MM.1S (cell line): ENCODE results near the gene RNF180.

Source experiments
- EZH2 ChIP-seq: fragments of 300-600 bp; sonication (generic); optimal IDR thresholded peaks from 2 replicates; pipeline ENCODE3; 2017; ENCODE audit warnings: low read depth, mild to moderate bottlenecking, antibody characterized with exemption, low read length, mixed read lengths
- EZH2phosphoT487 ChIP-seq: fragments of 300-600 bp; sonication (generic); IDR thresholded peaks from 2 replicates; pipeline ENCODE4 v1.6.1; 2018; ENCODE audit warnings: antibody characterized with exemption, low read length
- TF ChIP-seq, protein P1 (sequence below): fragments of 300-600 bp; sonication (generic); IDR thresholded peaks from 2 replicates; pipeline ENCODE4 v1.5.1; 2016; ENCODE audit warnings: antibody characterized with exemption, low read length, mixed read lengths

DNA sequence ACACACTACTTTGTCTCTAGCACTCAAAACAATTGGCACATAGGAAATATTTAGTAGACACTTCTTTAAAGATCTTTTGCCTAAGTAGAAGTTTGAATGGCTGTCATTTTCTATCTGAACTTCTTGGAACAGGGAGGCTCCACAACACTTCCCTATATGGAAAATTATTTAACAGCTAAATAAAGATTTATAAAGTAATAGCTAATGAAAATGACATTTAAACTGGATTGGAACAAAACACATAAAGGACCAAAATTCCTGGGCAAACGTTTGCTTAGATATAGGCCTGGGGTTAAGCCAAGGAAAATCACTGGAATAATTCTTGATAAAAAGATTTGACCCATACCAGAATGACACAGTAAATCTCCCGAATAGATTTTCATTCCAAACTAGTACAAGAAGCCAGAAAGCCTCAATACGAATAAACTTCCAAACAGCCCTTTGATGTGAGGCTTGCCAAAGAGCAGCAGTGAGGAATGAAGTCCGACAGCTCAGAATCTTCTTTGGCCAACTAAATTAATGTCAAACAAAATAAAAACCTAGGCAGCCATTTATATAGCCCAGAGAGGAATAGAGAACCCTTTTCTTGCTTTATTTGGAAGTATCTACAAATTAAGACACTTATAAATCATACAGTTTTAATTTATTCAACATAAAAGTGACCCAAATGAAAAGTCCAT, 20.3 kb upstream of the RNF180 start:
- TF ChIP-seq, protein P1, sequence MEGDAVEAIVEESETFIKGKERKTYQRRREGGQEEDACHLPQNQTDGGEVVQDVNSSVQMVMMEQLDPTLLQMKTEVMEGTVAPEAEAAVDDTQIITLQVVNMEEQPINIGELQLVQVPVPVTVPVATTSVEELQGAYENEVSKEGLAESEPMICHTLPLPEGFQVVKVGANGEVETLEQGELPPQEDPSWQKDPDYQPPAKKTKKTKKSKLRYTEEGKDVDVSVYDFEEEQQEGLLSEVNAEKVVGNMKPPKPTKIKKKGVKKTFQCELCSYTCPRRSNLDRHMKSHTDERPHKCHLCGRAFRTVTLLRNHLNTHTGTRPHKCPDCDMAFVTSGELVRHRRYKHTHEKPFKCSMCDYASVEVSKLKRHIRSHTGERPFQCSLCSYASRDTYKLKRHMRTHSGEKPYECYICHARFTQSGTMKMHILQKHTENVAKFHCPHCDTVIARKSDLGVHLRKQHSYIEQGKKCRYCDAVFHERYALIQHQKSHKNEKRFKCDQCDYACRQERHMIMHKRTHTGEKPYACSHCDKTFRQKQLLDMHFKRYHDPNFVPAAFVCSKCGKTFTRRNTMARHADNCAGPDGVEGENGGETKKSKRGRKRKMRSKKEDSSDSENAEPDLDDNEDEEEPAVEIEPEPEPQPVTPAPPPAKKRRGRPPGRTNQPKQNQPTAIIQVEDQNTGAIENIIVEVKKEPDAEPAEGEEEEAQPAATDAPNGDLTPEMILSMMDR = no peak
- no peak for TF ChIP-seq EZH2phosphoT487
- TF ChIP-seq EZH2 = no peak
